Epithelial cell of proximal tubule (primary cell): Measurements from ENCODE around the gene ARHGAP5. TPM values are rescaled to one million over a fixed set of nuclear protein-coding genes. Genes with fewer than 3 reads are reported as not detected.

Experiments used
- DNase-seq: peaks from one replicate; pipeline ENCODE4 v3.0.0-alpha.2; 2011; ENCODE audit warnings: low read depth
- H3K4me3 ChIP-seq: 2 replicates; pipeline ENCODE4 v1.5.1; 2011; ENCODE audit warnings: low read depth, mild to moderate bottlenecking, low read length
- CTCF ChIP-seq: conservative IDR thresholded peaks from 2 replicates; pipeline ENCODE4 v1.5.1; 2012; ENCODE audit warnings: low read depth, mild to moderate bottlenecking, low read length
- total RNA-seq: library from RNA; depleted of rRNA; stranded (reverse); fragments of >200 nt; gene quantifications from 2 replicates; pipeline ENCODE4 v1.2.3, GENCODE V29; 2015

The ARHGAP5 gene
- total RNA-seq, 1 donor from 2014 or later = 45.7 TPM

DNA sequence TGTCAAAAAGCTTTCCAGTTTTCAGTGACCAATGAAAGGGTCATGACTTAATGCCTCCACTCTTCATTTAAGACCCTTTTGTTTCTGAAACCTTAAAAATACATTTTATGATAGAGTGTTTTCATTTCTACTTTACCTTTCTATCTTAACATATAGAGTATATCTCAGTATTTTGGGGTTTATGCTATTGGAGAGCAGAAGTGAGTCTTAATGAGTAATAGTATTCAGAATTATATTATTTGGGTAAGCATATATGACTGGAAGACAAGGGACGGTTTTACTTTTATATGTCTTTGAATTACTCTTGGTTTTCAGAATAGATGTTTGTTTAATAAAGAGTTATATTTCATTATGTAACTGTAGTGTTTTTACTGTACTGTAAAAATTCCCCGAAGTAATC lies 10.8 kb downstream of the ARHGAP5 start:
- H3K4me3 ChIP-seq = no peak overlapping the region
- DNase-seq = no peak
- no peak for TF ChIP-seq CTCF

GRCh38 chr14:32090686-32091085 lies 13.6 kb downstream of the ARHGAP5 start:
- no peak for DNase-seq
- TF ChIP-seq CTCF = no peak
- H3K4me3 ChIP-seq = no peak overlapping the region

GRCh38 chr14:32099473-32099872 lies 22.4 kb downstream of the ARHGAP5 start:
- H3K4me3 ChIP-seq = no peak overlapping the region
- TF ChIP-seq CTCF = no peak
- DNase-seq = no peak

- TF ChIP-seq CTCF = no peak
- no peak for DNase-seq
- no peak overlapping the region for H3K4me3 ChIP-seq
Measured at GRCh38 chr14:32100175-32100574, 23.1 kb downstream of the ARHGAP5 start.

- TF ChIP-seq CTCF = no peak
- no peak overlapping the region for H3K4me3 ChIP-seq
- no peak for DNase-seq
Measured at GRCh38 chr14:32102152-32102787, 25.2 kb downstream of the ARHGAP5 start.

DNA sequence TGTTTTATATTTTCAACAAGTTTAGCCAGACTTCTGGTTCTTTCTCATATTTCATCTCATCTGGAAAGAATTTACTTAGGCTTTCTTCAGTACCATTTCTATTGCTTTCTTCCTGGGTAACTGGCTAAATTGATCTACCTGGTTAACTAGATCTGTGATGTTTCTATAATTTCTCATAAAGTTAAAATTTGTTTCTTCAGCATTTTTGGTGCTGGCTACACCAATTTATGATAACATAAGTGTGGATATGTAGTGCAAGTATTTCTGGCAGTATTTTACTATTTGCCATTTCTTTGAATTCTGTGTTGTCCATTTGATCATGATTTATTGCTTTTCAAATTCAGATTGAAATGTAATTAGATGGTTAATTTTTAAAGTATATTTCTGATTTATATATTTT lies 25.9 kb downstream of the ARHGAP5 start:
- no peak for DNase-seq
- no peak for TF ChIP-seq CTCF
- no peak overlapping the region for H3K4me3 ChIP-seq

DNA sequence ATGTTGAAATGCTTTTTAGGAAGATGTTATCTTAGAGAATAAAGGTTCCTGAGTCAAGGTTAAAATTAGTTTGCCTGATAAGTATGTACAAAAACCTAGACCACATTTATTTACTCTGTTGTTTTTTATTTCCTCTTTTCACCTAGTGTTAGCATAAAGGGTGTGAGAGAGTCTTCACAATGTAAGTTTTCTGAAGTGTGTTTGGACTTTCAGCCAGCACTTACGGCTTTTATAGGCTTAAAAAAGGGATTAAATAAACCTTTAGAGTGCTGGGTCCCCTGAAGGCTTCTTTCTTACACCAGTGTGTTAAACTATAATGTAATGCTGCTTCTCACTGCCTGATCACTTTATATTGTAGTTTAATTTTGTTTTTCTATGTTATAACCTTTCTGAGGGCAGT lies 27.2 kb downstream of the ARHGAP5 start:
- no peak for DNase-seq
- TF ChIP-seq CTCF = no peak
- H3K4me3 ChIP-seq = no peak overlapping the region
